Adipocyte (in vitro differentiated cells): ENCODE measurements around the gene GRIP2.
"Not testable (repeated sequence)": the region's sequence is repeated elsewhere in the genome, so short reads cannot be mapped to it uniquely, and the experiment has no call there.

ENCODE experiments used
- DNase-seq: peaks from one replicate; pipeline ENCODE4 v3.0.0-alpha.2; 2015; ENCODE audit warnings: low read depth
- H3K27me3 ChIP-seq: replicated peaks from 2 replicates; pipeline ENCODE4 v1.7.0; 2013; ENCODE audit warnings: mild to moderate bottlenecking, low read length, moderate library complexity; ENCODE audit not compliant: control insufficient read depth, insufficient read depth
- H3K36me3 ChIP-seq: 2 replicates; pipeline ENCODE4 v1.7.0; 2013; ENCODE audit warnings: low read length, mild to moderate bottlenecking, moderate library complexity; ENCODE audit not compliant: control insufficient read depth, insufficient read depth, severe bottlenecking
- H3K4me1 ChIP-seq: 2 replicates; pipeline ENCODE4 v1.7.0; 2013; ENCODE audit warnings: mild to moderate bottlenecking, low read length, moderate library complexity; ENCODE audit not compliant: control insufficient read depth, insufficient read depth
- H3K4me3 ChIP-seq: 2 replicates; pipeline ENCODE4 v1.7.0; 2013; ENCODE audit warnings: mild to moderate bottlenecking, low read length, moderate library complexity
- H3K9ac ChIP-seq: 2 replicates; pipeline ENCODE4 v1.7.0; 2013; ENCODE audit warnings: mild to moderate bottlenecking, low read length, moderate library complexity
- H3K9me3 ChIP-seq: 2 replicates; pipeline ENCODE4 v1.7.0; 2013; ENCODE audit warnings: mild to moderate bottlenecking, low read length, moderate library complexity; ENCODE audit not compliant: control insufficient read depth

Gene GRIP2

GRCh38 chr3:14518432-14518802, 21.7 kb downstream of the GRIP2 start:
- Histone ChIP-seq H3K4me3 (no peak overlapping the region), H3K4me1 (no peaks in the 10 kb centered on the region), H3K9ac (no peak overlapping the region), H3K36me3 (no peaks in the 10 kb centered on the region), H3K9me3 (peaks cover 5% of the 10 kb centered on the region), H3K27me3 (no peaks in the 10 kb centered on the region)
- no peak for DNase-seq

DNA sequence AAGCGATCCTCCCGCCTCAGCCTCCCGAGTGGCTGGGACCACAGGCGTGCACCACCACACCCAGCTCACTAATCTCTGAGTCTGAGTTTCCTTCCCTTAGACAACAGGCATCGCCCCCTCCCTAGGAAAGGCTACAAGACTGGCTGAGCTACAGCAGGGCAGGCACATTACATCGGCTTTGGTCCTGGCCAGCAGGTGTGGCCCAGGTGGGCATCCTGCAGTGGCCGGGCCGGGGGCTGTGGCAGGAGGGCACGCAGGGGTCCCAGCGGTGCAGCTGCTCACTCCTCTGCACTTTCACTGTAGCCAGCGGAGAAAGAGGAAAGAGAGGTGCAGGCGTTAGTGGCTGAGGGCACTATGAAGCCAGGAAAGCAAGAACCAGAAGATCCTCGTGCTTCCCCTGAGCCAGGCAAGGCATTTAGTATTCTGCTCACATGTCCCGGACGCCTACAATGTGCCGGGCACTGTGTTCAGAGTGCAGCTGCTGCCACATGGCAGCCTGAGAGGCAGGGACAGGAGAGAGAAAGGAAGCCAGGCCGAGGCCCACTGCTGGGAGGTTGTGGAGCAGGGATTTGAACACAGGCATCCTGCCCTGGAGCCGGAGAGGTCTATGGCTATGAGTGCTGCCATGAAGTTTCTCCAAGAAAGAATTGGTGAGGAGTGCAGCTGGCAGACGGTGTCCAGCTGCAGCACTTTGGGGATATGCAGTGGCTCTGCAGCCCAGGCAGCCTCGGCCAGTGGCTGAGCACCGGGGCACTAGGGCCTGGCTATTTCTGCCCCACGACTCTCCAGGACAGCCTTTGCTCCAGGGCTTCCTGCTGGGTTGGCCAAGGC, 22.3 kb downstream of the GRIP2 start:
- no peaks in the 10 kb centered on the region for H3K4me1 ChIP-seq
- peaks cover 5% of the 10 kb centered on the region for H3K9me3 ChIP-seq
- H3K4me3 ChIP-seq: no peak overlapping the region
- H3K27me3 ChIP-seq: no peaks in the 10 kb centered on the region
- no peak for DNase-seq
- no peak overlapping the region for H3K9ac ChIP-seq
- no peaks in the 10 kb centered on the region for H3K36me3 ChIP-seq

DNA sequence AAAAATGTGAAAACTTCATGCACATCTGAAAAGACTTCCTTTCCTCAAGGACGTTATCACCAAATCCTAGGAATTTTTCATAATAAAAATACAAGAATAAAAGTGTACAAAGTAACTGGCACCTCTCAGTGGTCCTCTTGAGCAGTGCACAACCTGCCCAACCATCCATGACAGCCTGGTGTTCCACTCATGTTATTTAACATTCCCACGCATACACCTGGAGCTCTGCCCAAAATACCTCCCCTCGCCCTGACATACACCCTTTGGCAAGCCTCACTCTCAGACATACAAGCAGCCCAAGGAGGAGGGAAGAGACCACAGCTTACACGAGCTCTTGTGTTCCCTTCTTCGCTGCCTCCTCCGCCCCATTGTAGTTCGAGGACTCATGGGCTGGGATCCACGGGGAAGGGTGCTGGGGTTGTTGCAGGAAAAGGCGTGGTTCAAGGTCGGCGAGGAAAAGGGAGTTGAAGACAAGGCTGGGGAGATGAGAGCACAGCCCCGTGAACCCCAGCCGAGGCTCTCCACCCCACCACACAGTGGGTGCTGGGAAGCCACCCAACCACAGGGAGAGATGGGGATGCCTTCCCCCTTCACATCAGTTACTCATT, 23.3 kb downstream of the GRIP2 start:
- no peaks in the 10 kb centered on the region for H3K4me1 ChIP-seq
- no peak for DNase-seq
- no peak overlapping the region for H3K4me3 ChIP-seq
- no peaks in the 10 kb centered on the region for H3K36me3 ChIP-seq
- H3K27me3 ChIP-seq: no peaks in the 10 kb centered on the region
- H3K9ac ChIP-seq: no peak overlapping the region
- H3K9me3 ChIP-seq: peaks cover 5% of the 10 kb centered on the region

DNA sequence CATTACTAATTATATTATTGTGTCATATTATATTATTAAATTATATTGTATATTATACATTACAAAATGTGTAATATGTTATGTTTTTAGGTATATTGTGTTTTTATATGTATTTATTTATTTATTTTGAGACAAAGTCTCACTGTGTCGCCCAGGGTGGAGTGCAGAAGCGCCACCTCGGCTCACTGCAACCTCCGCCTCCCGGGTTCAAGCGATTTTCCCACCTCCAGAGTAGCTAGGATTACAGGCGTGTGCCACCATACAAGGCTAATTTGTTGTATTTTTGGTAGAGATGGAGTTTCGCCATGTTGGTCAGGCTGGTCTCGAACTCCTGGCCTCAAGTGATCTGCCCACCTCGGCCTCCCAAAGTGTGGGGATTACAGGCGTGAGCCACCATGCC, 24.6 kb downstream of the GRIP2 start:
- not testable (repeated sequence) for H3K4me3 ChIP-seq, DNase-seq, H3K9me3 ChIP-seq, H3K36me3 ChIP-seq, H3K4me1 ChIP-seq, H3K27me3 ChIP-seq, H3K9ac ChIP-seq

- DNase-seq: no peak
- Histone ChIP-seq H3K4me1 (no peaks in the 10 kb centered on the region), H3K9ac (no peak overlapping the region), H3K9me3 (peaks cover 5% of the 10 kb centered on the region), H3K27me3 (peaks cover 5% of the 10 kb centered on the region), H3K4me3 (no peak overlapping the region), H3K36me3 (no peaks in the 10 kb centered on the region)
Observed at GRCh38 chr3:14514323-14514720, 25.8 kb downstream of the GRIP2 start.

- DNase-seq: no peak
- Histone ChIP-seq H3K27me3 (peaks cover 10% of the 10 kb centered on the region), H3K4me1 (no peaks in the 10 kb centered on the region), H3K36me3 (no peaks in the 10 kb centered on the region), H3K4me3 (no peak overlapping the region), H3K9me3 (peaks cover 5% of the 10 kb centered on the region), H3K9ac (no peak overlapping the region)
Observed at GRCh38 chr3:14513566-14514322, 26.4 kb downstream of the GRIP2 start.

- Histone ChIP-seq H3K9me3 (peaks cover 5% of the 10 kb centered on the region), H3K9ac (no peak overlapping the region), H3K4me3 (no peak overlapping the region), H3K36me3 (no peaks in the 10 kb centered on the region), H3K4me1 (no peaks in the 10 kb centered on the region), H3K27me3 (peaks cover 11% of the 10 kb centered on the region)
- no peak for DNase-seq
Observed at GRCh38 chr3:14512942-14513327, 27.2 kb downstream of the GRIP2 start.

DNA sequence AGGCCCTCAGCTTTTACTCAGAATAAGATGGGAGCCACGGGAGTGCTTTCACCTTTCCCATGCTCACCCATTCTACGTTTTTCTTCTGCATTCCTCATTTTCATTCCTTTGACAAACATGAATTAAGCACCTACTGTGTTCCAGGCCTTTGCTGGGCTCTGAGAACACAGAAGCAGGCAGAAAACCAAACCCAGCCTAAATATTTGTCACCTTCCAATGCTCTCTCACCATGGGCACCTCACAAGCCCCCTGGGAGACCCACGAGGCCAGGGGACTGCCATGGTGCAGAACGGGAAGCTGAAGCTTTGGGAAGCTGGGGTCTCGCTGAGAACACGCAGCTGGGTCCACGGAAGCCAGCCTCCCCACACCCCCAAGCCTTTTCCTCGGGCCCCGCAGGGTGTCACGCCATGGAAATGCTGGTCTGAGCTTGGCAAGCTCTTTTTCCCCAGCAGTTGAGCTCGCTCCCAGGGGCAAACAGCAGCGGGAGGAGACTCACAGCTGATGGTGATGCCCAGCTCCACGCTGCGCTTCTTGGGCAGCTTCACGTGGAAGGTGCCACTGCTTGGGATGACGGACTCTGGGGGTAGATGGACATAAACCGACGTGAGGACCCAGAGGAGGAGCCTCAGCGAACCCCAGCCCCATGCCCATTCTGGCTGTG, 27.7 kb downstream of the GRIP2 start:
- H3K27me3 ChIP-seq: peaks cover 14% of the 10 kb centered on the region
- DNase-seq: no peak
- H3K4me1 ChIP-seq: no peaks in the 10 kb centered on the region
- peaks cover 5% of the 10 kb centered on the region for H3K9me3 ChIP-seq
- no peak overlapping the region for H3K4me3 ChIP-seq
- no peak overlapping the region for H3K9ac ChIP-seq
- no peaks in the 10 kb centered on the region for H3K36me3 ChIP-seq

GRCh38 chr3:14511623-14512280, 28.4 kb downstream of the GRIP2 start:
- Histone ChIP-seq H3K4me3 (no peak overlapping the region), H3K9ac (no peak overlapping the region), H3K36me3 (no peaks in the 10 kb centered on the region), H3K9me3 (peaks cover 5% of the 10 kb centered on the region), H3K4me1 (no peaks in the 10 kb centered on the region), H3K27me3 (peaks cover 21% of the 10 kb centered on the region)
- DNase-seq: no peak

DNA sequence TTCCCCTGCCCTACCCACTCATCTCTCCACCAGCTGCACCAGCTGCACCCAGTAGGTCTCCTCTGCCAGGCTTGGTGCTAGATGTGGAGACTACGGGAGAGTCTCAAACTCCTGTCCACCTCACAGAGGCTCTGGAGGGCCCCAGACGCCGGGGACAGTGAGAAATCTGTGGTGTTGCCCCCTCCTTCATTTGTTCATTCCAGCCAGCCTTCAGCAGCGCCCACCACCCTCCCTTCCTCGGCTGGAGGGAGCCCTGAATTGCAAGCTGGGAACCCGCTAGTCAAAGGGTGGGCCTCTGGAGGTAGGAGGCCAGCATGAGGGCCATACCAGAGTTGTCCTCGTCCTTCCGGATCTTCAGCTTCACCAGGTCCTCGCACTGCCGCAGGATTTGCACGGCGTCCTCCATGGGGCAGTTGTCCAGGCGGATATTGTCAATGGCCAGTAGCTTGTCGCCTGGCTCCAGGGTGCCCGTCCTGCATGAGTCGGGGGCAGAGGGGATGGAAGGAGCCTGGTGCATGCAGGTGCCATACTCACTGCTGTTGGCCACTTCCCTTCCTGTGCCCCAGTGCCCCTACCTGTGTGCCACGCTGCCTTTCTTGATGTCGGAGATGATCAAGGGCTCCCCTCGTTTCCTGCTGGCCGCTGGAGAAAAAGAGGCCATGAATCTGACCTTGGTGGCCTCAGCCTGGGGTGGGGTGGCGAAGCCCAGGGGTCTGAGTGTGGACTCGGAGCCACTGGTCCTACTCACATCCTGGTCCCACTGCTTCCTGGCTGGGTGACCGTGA, 29.1 kb downstream of the GRIP2 start:
- peaks cover 5% of the 10 kb centered on the region for H3K9me3 ChIP-seq
- H3K27me3 ChIP-seq: peaks cover 23% of the 10 kb centered on the region
- H3K36me3 ChIP-seq: no peaks in the 10 kb centered on the region
- H3K4me1 ChIP-seq: no peaks in the 10 kb centered on the region
- H3K4me3 ChIP-seq: no peak overlapping the region
- DNase-seq: no peak
- H3K9ac ChIP-seq: no peak overlapping the region
